WI38 (cell line): Measurements from ENCODE around the gene GALNT2.

ENCODE experiments used
- H3K4me3 ChIP-seq: 2 replicates; pipeline ENCODE4 v1.5.1; 2011; ENCODE audit warnings: low read depth, mild to moderate bottlenecking, control low read depth, low read length
- CTCF ChIP-seq: IDR thresholded peaks from 2 replicates; pipeline ENCODE4 v1.5.1; 2012; ENCODE audit warnings: low read depth, mild to moderate bottlenecking, control low read depth, low read length

Gene GALNT2

GRCh38 chr1:230281556-230281955, 214.5 kb downstream of the GALNT2 start:
- no peak overlapping the region for H3K4me3 ChIP-seq
- no peak for TF ChIP-seq CTCF

DNA sequence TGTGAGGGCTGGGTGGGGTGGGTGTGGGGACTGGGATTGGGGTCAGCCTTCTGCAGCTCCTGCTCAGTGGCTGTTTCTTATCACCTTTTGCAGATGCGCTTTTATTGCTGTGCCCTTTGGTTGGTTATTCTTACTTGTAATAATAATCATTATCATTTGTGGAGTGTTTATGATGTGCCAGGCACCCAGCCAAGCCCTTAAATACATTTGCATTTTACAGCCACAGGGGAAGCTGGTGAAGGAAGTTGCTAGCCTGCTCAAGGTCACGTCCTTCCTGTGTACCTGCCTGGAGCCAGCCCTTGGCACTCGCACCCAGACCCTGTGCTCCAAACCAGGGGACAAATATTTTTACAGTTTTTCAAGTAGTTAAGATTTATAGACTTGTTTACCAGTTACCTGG, 215.1 kb downstream of the GALNT2 start:
- TF ChIP-seq CTCF: no peak
- H3K4me3 ChIP-seq: no peak overlapping the region

DNA sequence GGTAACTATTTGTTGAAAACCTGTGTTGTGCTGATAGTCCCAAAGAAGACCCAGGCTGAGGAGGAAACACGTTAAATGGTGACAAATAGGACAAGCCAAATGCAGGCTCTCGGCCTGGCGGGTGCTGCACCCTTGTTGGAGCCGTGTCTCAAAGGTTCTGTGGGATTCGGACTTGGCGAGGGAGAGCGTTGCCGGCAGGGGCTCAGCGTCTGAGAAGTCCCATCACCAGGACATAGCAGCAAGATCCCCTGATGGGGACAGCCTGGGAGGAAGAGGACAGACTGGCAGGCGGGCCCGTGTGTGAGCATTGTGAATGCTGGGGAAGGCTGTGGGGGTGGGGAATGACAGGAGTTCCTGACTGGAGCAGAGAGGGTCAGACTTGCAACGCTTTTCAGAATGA, 216.6 kb downstream of the GALNT2 start:
- H3K4me3 ChIP-seq: no peak overlapping the region
- no peak for TF ChIP-seq CTCF

- H3K4me3 ChIP-seq: no peak overlapping the region
- TF ChIP-seq CTCF: no peak
These were observed 217.9 kb downstream of the GALNT2 start for GRCh38 chr1:230284891-230285290.

GRCh38 chr1:230285351-230285750, 218.3 kb downstream of the GALNT2 start:
- H3K4me3 ChIP-seq: no peak overlapping the region

GRCh38 chr1:230286166-230286889, 219.3 kb downstream of the GALNT2 start:
- H3K4me3 ChIP-seq: no peak overlapping the region
- no peak for TF ChIP-seq CTCF

More at GRCh38 chr1:230285351-230285750, 218.3 kb downstream of the GALNT2 start:
- no peak for TF ChIP-seq CTCF

- H3K4me3 ChIP-seq: no peak overlapping the region
These were observed 219.8 kb downstream of the GALNT2 start for GRCh38 chr1:230286890-230287269.

More at GRCh38 chr1:230286890-230287269, 219.8 kb downstream of the GALNT2 start:
- no peak for TF ChIP-seq CTCF
